Adrenal gland (tissue), 5 donors: ENCODE results near the gene SUCLG1.

ENCODE experiments used
- CTCF ChIP-seq, 6 experiments: fragments of 450-650 bp in 4 of 6; fragments of 200-600 bp in 2 of 6; sonication (generic) in 1 of 6; IDR thresholded peaks; 1 replicate in 5 of 6; 2 replicates in 1 of 6; pipeline versions ENCODE4 v1.5.1 to v1.8.0; 2016 to 2021; ENCODE audit warnings: antibody characterized with exemption in 6 of 6, mild to moderate bottlenecking in 2 of 6, moderate library complexity in 1 of 6
- POLR2A ChIP-seq, 2 donors: fragments of 450-650 bp; IDR thresholded peaks; one replicate each; pipeline ENCODE4 v1.6.1; 2017; ENCODE audit warnings: antibody characterized with exemption in 2 of 2, mild to moderate bottlenecking in 2 of 2, moderate library complexity in 1 of 2
- donor health status: DM: no; HTN: no; CAD: no.

- TF ChIP-seq CTCF (IDR thresholded peaks at IDR 0.05) (no peak), POLR2A (IDR thresholded peaks at IDR 0.05) (no peak)
Observed at GRCh38 chr2:84443477-84443876, 15.6 kb downstream of the SUCLG1 start.
